ENCODE results near the gene MZT2B.
"Not testable (repeated sequence)": the region's sequence is repeated elsewhere in the genome, so short reads cannot be mapped to it uniquely, and the experiment has no call there.

MZT2B gene

GRCh38 chr2:130202518-130202917 lies 20.5 kb downstream of the MZT2B start:
- H3K4me3 ChIP-seq (ENCODE audit: low read depth in 1 of 2, low read length in 2 of 2); H3K4me1 ChIP-seq (ENCODE audit: insufficient read depth, low read length); H3K9me3 ChIP-seq (ENCODE audit: low read length); H3K27ac ChIP-seq (ENCODE audit: low read depth, low read length); H3K27me3 ChIP-seq (ENCODE audit: control insufficient read depth in 1 of 2, insufficient read depth in 2 of 2, low read length in 2 of 2); H3K36me3 ChIP-seq (ENCODE audit: insufficient read depth, low read length); H3K9ac ChIP-seq (ENCODE audit: low read length): not testable (repeated sequence)

GRCh38 chr2:130203150-130203549 lies 21.1 kb downstream of the MZT2B start:
- not testable (repeated sequence) for H3K36me3 ChIP-seq (ENCODE audit: insufficient read depth, low read length); H3K4me1 ChIP-seq (ENCODE audit: insufficient read depth, low read length); H3K27ac ChIP-seq (ENCODE audit: low read depth, low read length); H3K4me3 ChIP-seq (ENCODE audit: low read depth in 1 of 2, low read length in 2 of 2); H3K9ac ChIP-seq (ENCODE audit: low read length); H3K27me3 ChIP-seq (ENCODE audit: control insufficient read depth in 1 of 2, insufficient read depth in 2 of 2, low read length in 2 of 2); H3K9me3 ChIP-seq (ENCODE audit: low read length)

- not testable (repeated sequence) for H3K27me3 ChIP-seq (ENCODE audit: control insufficient read depth in 1 of 2, insufficient read depth in 2 of 2, low read length in 2 of 2); H3K27ac ChIP-seq (ENCODE audit: low read depth, low read length); H3K36me3 ChIP-seq (ENCODE audit: insufficient read depth, low read length); H3K9ac ChIP-seq (ENCODE audit: low read length); H3K4me3 ChIP-seq (ENCODE audit: low read depth in 1 of 2, low read length in 2 of 2); H3K9me3 ChIP-seq (ENCODE audit: low read length); H3K4me1 ChIP-seq (ENCODE audit: insufficient read depth, low read length)
Measured at GRCh38 chr2:130207051-130207450, 25.0 kb downstream of the MZT2B start.

- H3K27me3 ChIP-seq (ENCODE audit: control insufficient read depth in 1 of 2, insufficient read depth in 2 of 2, low read length in 2 of 2); H3K9ac ChIP-seq (ENCODE audit: low read length); H3K9me3 ChIP-seq (ENCODE audit: low read length); H3K27ac ChIP-seq (ENCODE audit: low read depth, low read length); H3K4me1 ChIP-seq (ENCODE audit: insufficient read depth, low read length); H3K4me3 ChIP-seq (ENCODE audit: low read depth in 1 of 2, low read length in 2 of 2); H3K36me3 ChIP-seq (ENCODE audit: insufficient read depth, low read length): not testable (repeated sequence)
Measured at GRCh38 chr2:130219147-130219546, 37.1 kb downstream of the MZT2B start.

GRCh38 chr2:130220505-130220904 lies 38.4 kb downstream of the MZT2B start:
- not testable (repeated sequence) for H3K9me3 ChIP-seq (ENCODE audit: low read length); H3K27me3 ChIP-seq (ENCODE audit: control insufficient read depth in 1 of 2, insufficient read depth in 2 of 2, low read length in 2 of 2); H3K4me3 ChIP-seq (ENCODE audit: low read depth in 1 of 2, low read length in 2 of 2); H3K27ac ChIP-seq (ENCODE audit: low read depth, low read length); H3K4me1 ChIP-seq (ENCODE audit: insufficient read depth, low read length); H3K9ac ChIP-seq (ENCODE audit: low read length); H3K36me3 ChIP-seq (ENCODE audit: insufficient read depth, low read length)

GRCh38 chr2:130222523-130222922 lies 40.5 kb downstream of the MZT2B start:
- H3K36me3 ChIP-seq (ENCODE audit: insufficient read depth, low read length); H3K27me3 ChIP-seq (ENCODE audit: control insufficient read depth in 1 of 2, insufficient read depth in 2 of 2, low read length in 2 of 2); H3K9me3 ChIP-seq (ENCODE audit: low read length); H3K27ac ChIP-seq (ENCODE audit: low read depth, low read length); H3K4me1 ChIP-seq (ENCODE audit: insufficient read depth, low read length); H3K4me3 ChIP-seq (ENCODE audit: low read depth in 1 of 2, low read length in 2 of 2); H3K9ac ChIP-seq (ENCODE audit: low read length): not testable (repeated sequence)

GRCh38 chr2:130228005-130228404 lies 45.9 kb downstream of the MZT2B start:
- H3K9ac ChIP-seq (ENCODE audit: low read length); H3K27me3 ChIP-seq (ENCODE audit: control insufficient read depth in 1 of 2, insufficient read depth in 2 of 2, low read length in 2 of 2); H3K9me3 ChIP-seq (ENCODE audit: low read length); H3K27ac ChIP-seq (ENCODE audit: low read depth, low read length); H3K4me3 ChIP-seq (ENCODE audit: low read depth in 1 of 2, low read length in 2 of 2); H3K4me1 ChIP-seq (ENCODE audit: insufficient read depth, low read length); H3K36me3 ChIP-seq (ENCODE audit: insufficient read depth, low read length): not testable (repeated sequence)

GRCh38 chr2:130228467-130229160 lies 46.6 kb downstream of the MZT2B start:
- H3K4me3 ChIP-seq (ENCODE audit: low read depth in 1 of 2, low read length in 2 of 2): peak overlapping the region in 1 of 2 donors; percentile 13
- H3K9ac ChIP-seq (ENCODE audit: low read length); H3K4me1 ChIP-seq (ENCODE audit: insufficient read depth, low read length); H3K36me3 ChIP-seq (ENCODE audit: insufficient read depth, low read length); H3K27me3 ChIP-seq (ENCODE audit: control insufficient read depth in 1 of 2, insufficient read depth in 2 of 2, low read length in 2 of 2); H3K27ac ChIP-seq (ENCODE audit: low read depth, low read length); H3K9me3 ChIP-seq (ENCODE audit: low read length): not testable (repeated sequence)

GRCh38 chr2:130229161-130229510 lies 47.1 kb downstream of the MZT2B start:
- H3K9ac ChIP-seq (ENCODE audit: low read length); H3K9me3 ChIP-seq (ENCODE audit: low read length); H3K27ac ChIP-seq (ENCODE audit: low read depth, low read length); H3K4me1 ChIP-seq (ENCODE audit: insufficient read depth, low read length); H3K36me3 ChIP-seq (ENCODE audit: insufficient read depth, low read length); H3K27me3 ChIP-seq (ENCODE audit: control insufficient read depth in 1 of 2, insufficient read depth in 2 of 2, low read length in 2 of 2): not testable (repeated sequence)
- H3K4me3 ChIP-seq (ENCODE audit: low read depth in 1 of 2, low read length in 2 of 2): peak overlapping the region in 1 of 2 donors; percentile 13

GRCh38 chr2:130230376-130230775 lies 48.3 kb downstream of the MZT2B start:
- not testable (repeated sequence) for H3K4me1 ChIP-seq (ENCODE audit: insufficient read depth, low read length); H3K27me3 ChIP-seq (ENCODE audit: control insufficient read depth in 1 of 2, insufficient read depth in 2 of 2, low read length in 2 of 2); H3K4me3 ChIP-seq (ENCODE audit: low read depth in 1 of 2, low read length in 2 of 2); H3K27ac ChIP-seq (ENCODE audit: low read depth, low read length); H3K9me3 ChIP-seq (ENCODE audit: low read length); H3K36me3 ChIP-seq (ENCODE audit: insufficient read depth, low read length); H3K9ac ChIP-seq (ENCODE audit: low read length)

- not testable (repeated sequence) for H3K4me1 ChIP-seq (ENCODE audit: insufficient read depth, low read length); H3K27ac ChIP-seq (ENCODE audit: low read depth, low read length); H3K27me3 ChIP-seq (ENCODE audit: control insufficient read depth in 1 of 2, insufficient read depth in 2 of 2, low read length in 2 of 2); H3K4me3 ChIP-seq (ENCODE audit: low read depth in 1 of 2, low read length in 2 of 2); H3K9ac ChIP-seq (ENCODE audit: low read length); H3K9me3 ChIP-seq (ENCODE audit: low read length); H3K36me3 ChIP-seq (ENCODE audit: insufficient read depth, low read length)
Measured at GRCh38 chr2:130230907-130231306, 48.8 kb downstream of the MZT2B start.

GRCh38 chr2:130231656-130232055 lies 49.6 kb downstream of the MZT2B start:
- Histone ChIP-seq H3K27ac (ENCODE audit: low read depth, low read length) (no peak overlapping the region), H3K27me3 (ENCODE audit: control insufficient read depth in 1 of 2, insufficient read depth in 2 of 2, low read length in 2 of 2) (no peaks in the 10 kb centered on the region), H3K4me1 (ENCODE audit: insufficient read depth, low read length) (no peaks in the 10 kb centered on the region), H3K9ac (ENCODE audit: low read length) (no peak overlapping the region), H3K4me3 (ENCODE audit: low read depth in 1 of 2, low read length in 2 of 2) (no peak overlapping the region), H3K36me3 (ENCODE audit: insufficient read depth, low read length) (no peaks in the 10 kb centered on the region), H3K9me3 (ENCODE audit: low read length) (no peaks in the 10 kb centered on the region)

All from muscle layer of colon (tissue), 2 donors.